Ishikawa (cell line): ENCODE data around the gene SPTBN5.

Experiments
- CEBPB ChIP-seq: IDR thresholded peaks from 2 replicates; pipeline ENCODE4 v1.6.1; 2012
- CREB1 ChIP-seq: IDR thresholded peaks from 2 replicates; pipeline ENCODE4 v1.6.1; 2012; ENCODE audit warnings: low read depth
- EP300 ChIP-seq: IDR thresholded peaks from 2 replicates; pipeline ENCODE4 v1.6.1; 2012; ENCODE audit warnings: borderline replicate concordance
- FOXM1 ChIP-seq: IDR thresholded peaks from 2 replicates; pipeline ENCODE4 v1.6.1; 2012; ENCODE audit warnings: low read depth, borderline replicate concordance
- MAX ChIP-seq: IDR thresholded peaks from 2 replicates; pipeline ENCODE4 v1.6.1; 2012
- NFIC ChIP-seq: IDR thresholded peaks from 2 replicates; pipeline ENCODE4 v1.6.1; 2012
- RAD21 ChIP-seq: IDR thresholded peaks from 2 replicates; pipeline ENCODE4 v1.6.1; 2012; ENCODE audit warnings: low read depth
- REST ChIP-seq: IDR thresholded peaks from 2 replicates; pipeline ENCODE4 v1.6.1; 2012; ENCODE audit warnings: low read depth, mild to moderate bottlenecking
- TAF1 ChIP-seq: IDR thresholded peaks from 2 replicates; pipeline ENCODE4 v1.6.1; 2012; ENCODE audit warnings: low read depth, mild to moderate bottlenecking
- TCF12 ChIP-seq: IDR thresholded peaks from 2 replicates; pipeline ENCODE4 v1.6.1; 2012; ENCODE audit warnings: low read depth
- YY1 ChIP-seq: IDR thresholded peaks from 2 replicates; pipeline ENCODE4 v1.6.1; 2012; ENCODE audit warnings: low read depth
- ZBTB7A ChIP-seq: IDR thresholded peaks from 2 replicates; pipeline ENCODE4 v1.6.1; 2012; ENCODE audit warnings: low read depth

GRCh38 chr15:41824062-41824745, 69.6 kb downstream of the SPTBN5 start:
- no peak for TF ChIP-seq MAX
- TF ChIP-seq REST = no peak
- TF ChIP-seq TCF12 = no peak
- no peak for TF ChIP-seq YY1
- TF ChIP-seq NFIC = no peak
- TF ChIP-seq CEBPB = no peak
- no peak for TF ChIP-seq ZBTB7A
- TF ChIP-seq EP300 = no peak
- TF ChIP-seq FOXM1 = no peak
- TF ChIP-seq RAD21 = no peak
- no peak for TF ChIP-seq CREB1
- no peak for TF ChIP-seq TAF1
